Measurements from ENCODE around the gene PSMF1. TPM values are rescaled to one million over a fixed set of nuclear protein-coding genes. Genes with fewer than 3 reads are reported as not detected.
A peak's percentile ranks its signal among the peaks of the same experiment; 100 is the strongest.

PSMF1 gene
- total and polyA plus RNA-seq, 2 of the 13 experiments (the other 11 are each of a cell fraction or from before 2014, with no cell fraction given), result 82.5 to 86.0 TPM

DNA sequence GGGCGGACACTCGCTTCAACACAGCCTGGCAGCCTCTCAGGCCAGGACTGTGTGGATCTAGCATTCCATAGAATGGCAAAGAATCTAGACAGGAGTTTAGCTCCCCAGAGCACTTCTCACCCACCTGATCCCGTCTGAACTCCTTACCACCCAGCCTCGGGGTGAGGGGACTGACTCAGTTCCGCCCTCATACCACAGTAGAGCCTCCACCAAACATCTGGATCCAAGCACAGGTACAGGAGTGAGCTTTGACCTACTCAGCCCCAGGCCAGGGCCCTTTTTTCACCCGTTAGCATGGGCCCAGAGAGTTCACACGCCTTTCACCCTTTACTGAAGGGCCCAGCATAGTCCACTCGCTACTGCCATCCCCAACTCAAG is 715 bp downstream of the PSMF1 start:
- H3K4me3 ChIP-seq (replicated peaks in 1 of 3; ENCODE audit: insufficient read depth in 1 of 3, low read depth in 2 of 3, low read length in 3 of 3), result peak overlapping the region; percentile 80 to 99 (median 93)
- no peaks in the 10 kb centered on the region; a peak in 1 of 5 replicates for H3K27me3 ChIP-seq (ENCODE audit: control insufficient read depth in 1 of 2, insufficient read depth in 2 of 2, low read length in 2 of 2)
- peak overlapping the region; percentile 95 for H3K9ac ChIP-seq (ENCODE audit: insufficient read depth, low read depth, low read length)
- POLR2A ChIA-PET, result interaction anchor here (0.9 to 1.4 kb wide), 5 partner anchors 10 to 1352 kb away, joined by 3 to 5 read pairs (median 3); partner anchors contain the start of gene SNRPB
- peaks cover 25% of the 10 kb centered on the region for H4K20me1 ChIP-seq (ENCODE audit: insufficient read depth, low read length)
- peaks cover 51% of the 10 kb centered on the region for H3K79me2 ChIP-seq (ENCODE audit: insufficient read depth, low read length)
- peaks cover 3 to 21% of the 10 kb centered on the region in 2 experiments; a peak in 3 of 5 replicates for H3K36me3 ChIP-seq (replicated peaks in 1 of 2; ENCODE audit: control insufficient read depth in 1 of 2, insufficient read depth in 2 of 2, low read length in 2 of 2)
- no TSS peak for BruUV-seq (replicated peaks)
- peaks cover 67% of the 10 kb centered on the region for H3K4me1 ChIP-seq (ENCODE audit: insufficient read depth, low read length)
- H2AFZ ChIP-seq (ENCODE audit: low read length), result no peak overlapping the region
- ATAC-seq (peak; percentile 21), FAIRE-seq (no peak), DNase-seq (ENCODE audit: low spot score) (peak; percentile 19)
- peak overlapping the region; percentile 98 for H3K4me2 ChIP-seq (ENCODE audit: low read depth, low read length)
- in situ Hi-C loops (cut with HindIII; ENCODE audit: extremely low pct_ligation_motif_present, low pct_unique_long_range_greater_than_20kb), result loop anchor here (5.0 kb wide), 1 partner anchor 68 kb away; no protein-coding TSS in a partner anchor
- H3K27ac ChIP-seq (ENCODE audit: extremely low read length, insufficient read depth, low read length), result peak overlapping the region; percentile 72
- H3K9me3 ChIP-seq (ENCODE audit: low read length), result no peaks in the 10 kb centered on the region
- 0% methylated on average over 7 of the region's 8 CpGs for WGBS (ENCODE audit: low lambda C conversion rate)
- CTCF ChIA-PET (ENCODE audit: low intra/inter-chr PET ratio, low total read pairs), result no interaction called here
- intact Hi-C loops (cut with micrococcal nuclease; ENCODE audit: unreplicated experiment), result loop anchor here (2.0 to 10.0 kb wide), 2 partner anchors 68 to 276 kb away; partner anchors contain the start of gene FKBP1A
- no peak for TF ChIP-seq MYNN (CRISPR knock-in tag; IDR thresholded peaks at IDR 0.05; ENCODE audit: low read depth)
- TF ChIP-seq ELK4 (CRISPR knock-in tag; IDR thresholded peaks at IDR 0.05; ENCODE audit: borderline replicate concordance), result 0 out of 2 replicates have a peak, but pooled peaks have one; percentile 51
- TF ChIP-seq, protein P1, sequence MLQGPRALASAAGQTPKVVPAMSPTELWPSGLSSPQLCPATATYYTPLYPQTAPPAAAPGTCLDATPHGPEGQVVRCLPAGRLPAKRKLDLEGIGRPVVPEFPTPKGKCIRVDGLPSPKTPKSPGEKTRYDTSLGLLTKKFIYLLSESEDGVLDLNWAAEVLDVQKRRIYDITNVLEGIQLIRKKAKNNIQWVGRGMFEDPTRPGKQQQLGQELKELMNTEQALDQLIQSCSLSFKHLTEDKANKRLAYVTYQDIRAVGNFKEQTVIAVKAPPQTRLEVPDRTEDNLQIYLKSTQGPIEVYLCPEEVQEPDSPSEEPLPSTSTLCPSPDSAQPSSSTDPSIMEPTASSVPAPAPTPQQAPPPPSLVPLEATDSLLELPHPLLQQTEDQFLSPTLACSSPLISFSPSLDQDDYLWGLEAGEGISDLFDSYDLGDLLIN (CRISPR knock-in tag; IDR thresholded peaks at IDR 0.05; ENCODE audit: borderline replicate concordance), result peak; percentile 77; the same call in 1 of the 2 replicates
- TF ChIP-seq, protein P2, sequence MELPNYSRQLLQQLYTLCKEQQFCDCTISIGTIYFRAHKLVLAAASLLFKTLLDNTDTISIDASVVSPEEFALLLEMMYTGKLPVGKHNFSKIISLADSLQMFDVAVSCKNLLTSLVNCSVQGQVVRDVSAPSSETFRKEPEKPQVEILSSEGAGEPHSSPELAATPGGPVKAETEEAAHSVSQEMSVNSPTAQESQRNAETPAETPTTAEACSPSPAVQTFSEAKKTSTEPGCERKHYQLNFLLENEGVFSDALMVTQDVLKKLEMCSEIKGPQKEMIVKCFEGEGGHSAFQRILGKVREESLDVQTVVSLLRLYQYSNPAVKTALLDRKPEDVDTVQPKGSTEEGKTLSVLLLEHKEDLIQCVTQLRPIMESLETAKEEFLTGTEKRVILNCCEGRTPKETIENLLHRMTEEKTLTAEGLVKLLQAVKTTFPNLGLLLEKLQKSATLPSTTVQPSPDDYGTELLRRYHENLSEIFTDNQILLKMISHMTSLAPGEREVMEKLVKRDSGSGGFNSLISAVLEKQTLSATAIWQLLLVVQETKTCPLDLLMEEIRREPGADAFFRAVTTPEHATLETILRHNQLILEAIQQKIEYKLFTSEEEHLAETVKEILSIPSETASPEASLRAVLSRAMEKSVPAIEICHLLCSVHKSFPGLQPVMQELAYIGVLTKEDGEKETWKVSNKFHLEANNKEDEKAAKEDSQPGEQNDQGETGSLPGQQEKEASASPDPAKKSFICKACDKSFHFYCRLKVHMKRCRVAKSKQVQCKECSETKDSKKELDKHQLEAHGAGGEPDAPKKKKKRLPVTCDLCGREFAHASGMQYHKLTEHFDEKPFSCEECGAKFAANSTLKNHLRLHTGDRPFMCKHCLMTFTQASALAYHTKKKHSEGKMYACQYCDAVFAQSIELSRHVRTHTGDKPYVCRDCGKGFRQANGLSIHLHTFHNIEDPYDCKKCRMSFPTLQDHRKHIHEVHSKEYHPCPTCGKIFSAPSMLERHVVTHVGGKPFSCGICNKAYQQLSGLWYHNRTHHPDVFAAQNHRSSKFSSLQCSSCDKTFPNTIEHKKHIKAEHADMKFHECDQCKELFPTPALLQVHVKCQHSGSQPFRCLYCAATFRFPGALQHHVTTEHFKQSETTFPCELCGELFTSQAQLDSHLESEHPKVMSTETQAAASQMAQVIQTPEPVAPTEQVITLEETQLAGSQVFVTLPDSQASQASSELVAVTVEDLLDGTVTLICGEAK (IDR thresholded peaks at IDR 0.05), result no peak
- TF ChIP-seq, protein P2 (CRISPR knock-in tag; IDR thresholded peaks at IDR 0.05), result no peak
- no peak for TF ChIP-seq MIER3 (CRISPR knock-in tag; IDR thresholded peaks at IDR 0.05; ENCODE audit: borderline replicate concordance)
- no peak for TF ChIP-seq U2AF2 (IDR thresholded peaks at IDR 0.05; ENCODE audit: low read depth, low read length)
